NCI-H2196 (cell line): Measurements from ENCODE around the gene MDGA2.
"Not testable (repeated sequence)": the region's sequence is repeated elsewhere in the genome, so short reads cannot be mapped to it uniquely, and the experiment has no call there.

ENCODE experiments used
- DNase-seq: peaks from one replicate; lab custom pipeline; 2025; ENCODE audit not compliant: unreplicated experiment; lab: John Stamatoyannopoulos, UW

Gene MDGA2

GRCh38 chr14:47345016-47345415 lies 330.4 kb downstream of the MDGA2 start:
- no peak for DNase-seq

GRCh38 chr14:47332939-47333338 lies 342.5 kb downstream of the MDGA2 start:
- no peak for DNase-seq

GRCh38 chr14:47332106-47332505 lies 343.3 kb downstream of the MDGA2 start:
- DNase-seq: no peak

- DNase-seq: no peak
These were observed 347.0 kb downstream of the MDGA2 start for GRCh38 chr14:47328376-47328775.

GRCh38 chr14:47327336-47327735 lies 348.1 kb downstream of the MDGA2 start:
- DNase-seq: no peak

GRCh38 chr14:47322751-47323150 lies 352.7 kb downstream of the MDGA2 start:
- no peak for DNase-seq

- no peak for DNase-seq
These were observed 373.3 kb downstream of the MDGA2 start for GRCh38 chr14:47302121-47302520.

GRCh38 chr14:47300796-47301195 lies 374.6 kb downstream of the MDGA2 start:
- no peak for DNase-seq

- DNase-seq: no peak
These were observed 378.0 kb downstream of the MDGA2 start for GRCh38 chr14:47297374-47297773.

- no peak for DNase-seq
These were observed 391.1 kb downstream of the MDGA2 start for GRCh38 chr14:47284283-47284682.

- DNase-seq: not testable (repeated sequence)
These were observed 393.6 kb downstream of the MDGA2 start for GRCh38 chr14:47281761-47282160.

GRCh38 chr14:47278233-47278842 lies 397.1 kb downstream of the MDGA2 start:
- DNase-seq: peak; percentile 15

GRCh38 chr14:47277703-47278102 lies 397.7 kb downstream of the MDGA2 start:
- no peak for DNase-seq

- no peak for DNase-seq
These were observed 398.5 kb downstream of the MDGA2 start for GRCh38 chr14:47276931-47277330.

GRCh38 chr14:47273939-47274338 lies 401.5 kb downstream of the MDGA2 start:
- no peak for DNase-seq

GRCh38 chr14:47270715-47271114 lies 404.7 kb downstream of the MDGA2 start:
- no peak for DNase-seq

- DNase-seq: no peak
These were observed 405.5 kb downstream of the MDGA2 start for GRCh38 chr14:47269756-47270492.

GRCh38 chr14:47264842-47265241 lies 410.6 kb downstream of the MDGA2 start:
- no peak for DNase-seq

- DNase-seq: no peak
These were observed 412.6 kb downstream of the MDGA2 start for GRCh38 chr14:47262801-47263200.

- DNase-seq: no peak
These were observed 414.1 kb downstream of the MDGA2 start for GRCh38 chr14:47261350-47261749.

- DNase-seq: no peak
These were observed 415.6 kb downstream of the MDGA2 start for GRCh38 chr14:47259796-47260195.

- no peak for DNase-seq
These were observed 418.4 kb downstream of the MDGA2 start for GRCh38 chr14:47257013-47257412.

GRCh38 chr14:47252802-47253201 lies 422.6 kb downstream of the MDGA2 start:
- DNase-seq: no peak
